Measurements from ENCODE around the gene SLC1A7. TPM values are rescaled to one million over a fixed set of nuclear protein-coding genes. Genes with fewer than 3 reads are reported as not detected.
A peak's percentile ranks its signal among the peaks of the same experiment; 100 is the strongest.

Gene SLC1A7
- total RNA-seq, 2 donors from 2014 or later = not detected

DNA sequence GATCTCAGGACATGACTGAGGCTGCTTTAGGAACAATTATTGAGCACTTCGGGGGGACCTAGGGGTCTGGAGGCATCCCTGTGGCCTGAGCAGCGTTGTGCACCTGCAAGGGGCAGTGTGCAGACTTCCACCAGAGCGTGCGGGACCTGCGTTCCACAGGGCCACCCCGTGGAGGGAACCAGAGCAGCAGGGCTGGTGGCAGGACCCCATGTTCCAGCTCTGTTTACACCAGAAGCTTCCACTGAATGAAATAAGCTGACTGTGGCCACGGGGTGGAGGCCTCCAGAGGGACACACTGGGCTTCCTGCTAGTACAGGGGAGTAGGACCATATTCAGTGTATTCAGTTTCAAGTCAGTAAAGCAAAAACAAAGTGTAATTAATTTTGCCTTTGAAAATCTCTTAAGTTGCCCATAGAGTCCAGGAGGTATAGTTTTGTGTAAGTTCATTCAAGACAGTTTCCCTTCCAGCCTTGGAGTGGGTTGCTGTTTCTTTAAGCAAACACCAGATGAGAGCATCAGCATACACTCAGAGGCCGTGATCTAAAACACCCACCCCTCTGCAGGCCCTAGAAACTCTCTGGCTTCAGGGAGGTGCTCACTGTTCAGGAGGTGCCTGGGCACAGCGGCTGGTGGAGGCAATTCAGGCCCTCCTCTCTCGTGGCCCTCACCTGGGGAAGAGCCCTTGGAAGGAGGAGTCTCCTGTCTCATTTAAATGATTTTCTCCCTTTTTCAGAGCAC lies 16.6 kb downstream of the SLC1A7 start:
- peaks cover 7% of the 10 kb centered on the region for H3K4me1 Mint-ChIP-seq (ENCODE audit: low read depth)
- no peaks in the 10 kb centered on the region for H3K36me3 Mint-ChIP-seq (ENCODE audit: insufficient read depth in 2 of 2)
- no peak overlapping the region for H3K27ac Mint-ChIP-seq
- H3K4me3 Mint-ChIP-seq = no peak overlapping the region
- DNase-seq (no peak), ATAC-seq (replicated peaks in 1 of 2) (no peak)
- no peaks in the 10 kb centered on the region for H3K9me3 Mint-ChIP-seq
- H3K27me3 Mint-ChIP-seq (ENCODE audit: low read depth) = peaks cover 6% of the 10 kb centered on the region

- Mint-ChIP-seq H3K4me1 (ENCODE audit: low read depth) (peaks cover 7% of the 10 kb centered on the region), H3K36me3 (ENCODE audit: insufficient read depth in 2 of 2) (no peaks in the 10 kb centered on the region), H3K27me3 (ENCODE audit: low read depth) (peaks cover 7% of the 10 kb centered on the region), H3K9me3 (no peaks in the 10 kb centered on the region), H3K4me3 (no peak overlapping the region), H3K27ac (no peak overlapping the region)
- DNase-seq = no peak
- ATAC-seq (replicated peaks in 1 of 2) = no peak
These were observed 17.3 kb downstream of the SLC1A7 start for GRCh38 chr1:53125122-53125521.

- Mint-ChIP-seq H3K27me3 (ENCODE audit: low read depth) (peaks cover 7% of the 10 kb centered on the region), H3K36me3 (ENCODE audit: insufficient read depth in 2 of 2) (no peaks in the 10 kb centered on the region), H3K27ac (no peak overlapping the region), H3K4me1 (ENCODE audit: low read depth) (peaks cover 7% of the 10 kb centered on the region), H3K4me3 (no peak overlapping the region), H3K9me3 (no peaks in the 10 kb centered on the region)
- ATAC-seq (replicated peaks in 1 of 2) = no peak
- no peak for DNase-seq
These were observed 18.8 kb downstream of the SLC1A7 start for GRCh38 chr1:53123453-53124140.

DNA sequence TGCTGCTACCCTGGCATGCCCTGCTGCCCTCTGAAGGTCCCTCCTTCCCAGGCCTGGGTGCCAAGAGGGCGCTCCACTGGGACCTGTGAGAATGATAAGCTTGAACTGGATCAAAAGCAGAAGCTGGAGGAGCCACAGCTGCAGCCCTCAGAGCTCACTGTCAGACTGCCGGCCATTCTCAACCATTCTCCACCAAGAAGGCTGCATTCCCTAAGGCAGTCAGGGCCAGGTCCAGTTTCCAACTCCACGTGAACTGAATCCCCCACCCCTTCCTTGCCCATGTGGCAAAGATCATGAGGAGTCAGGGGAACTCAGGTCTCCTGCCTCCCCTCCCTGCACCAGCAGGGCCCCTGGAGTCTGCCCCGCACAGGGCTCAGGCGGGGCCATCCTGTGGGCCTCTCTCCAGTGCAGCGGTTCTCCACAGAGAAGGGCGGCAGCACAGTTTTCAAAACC lies 19.5 kb downstream of the SLC1A7 start:
- ATAC-seq (replicated peaks in 1 of 2) (no peak), DNase-seq (no peak)
- Mint-ChIP-seq H3K36me3 (ENCODE audit: insufficient read depth in 2 of 2) (no peaks in the 10 kb centered on the region), H3K27me3 (ENCODE audit: low read depth) (peaks cover 7% of the 10 kb centered on the region), H3K4me1 (ENCODE audit: low read depth) (peaks cover 7% of the 10 kb centered on the region), H3K27ac (no peak overlapping the region), H3K4me3 (no peak overlapping the region), H3K9me3 (no peaks in the 10 kb centered on the region)

DNA sequence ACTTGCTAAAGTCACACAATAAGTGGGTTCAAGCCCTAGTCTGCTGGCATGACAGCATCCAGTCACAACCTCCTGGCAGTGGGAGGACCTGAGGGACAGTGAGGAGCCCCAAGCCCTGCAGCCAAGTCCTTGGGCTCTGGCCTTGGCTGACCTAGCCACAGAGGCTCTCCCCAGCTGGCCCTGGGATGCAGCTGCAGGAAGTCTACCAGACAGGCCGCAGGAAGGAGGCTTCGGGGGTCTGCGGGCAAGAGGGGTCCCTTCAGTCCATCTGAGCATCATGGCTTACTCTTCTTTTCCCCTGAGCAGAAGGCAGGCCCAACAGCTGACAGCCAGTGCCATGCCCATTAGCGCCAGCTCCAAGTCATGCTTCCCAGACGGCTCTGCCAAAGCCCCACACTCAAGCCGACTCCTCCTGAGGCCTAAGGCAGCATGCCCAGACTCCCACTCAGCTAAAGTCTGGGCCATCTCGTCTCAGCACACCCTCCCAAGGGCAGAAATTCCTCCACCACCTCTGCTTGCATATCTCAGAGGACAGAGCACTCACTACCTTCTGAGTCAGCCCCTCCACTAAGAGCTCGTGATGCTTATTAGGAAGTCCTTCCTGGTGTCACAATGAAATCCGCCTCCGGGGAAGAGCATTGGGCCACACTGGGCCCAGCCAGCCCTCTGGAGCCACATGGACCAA lies 20.1 kb downstream of the SLC1A7 start:
- Mint-ChIP-seq H3K27me3 (ENCODE audit: low read depth) (peaks cover 7% of the 10 kb centered on the region), H3K27ac (no peak overlapping the region), H3K9me3 (no peaks in the 10 kb centered on the region), H3K4me3 (no peak overlapping the region), H3K36me3 (ENCODE audit: insufficient read depth in 2 of 2) (no peaks in the 10 kb centered on the region), H3K4me1 (ENCODE audit: low read depth) (peaks cover 7% of the 10 kb centered on the region)
- DNase-seq (no peak), ATAC-seq (replicated peaks in 1 of 2) (no peak)

GRCh38 chr1:53121319-53122172 lies 20.9 kb downstream of the SLC1A7 start:
- DNase-seq (peak; percentile 39 to 59), ATAC-seq (replicated peaks in 1 of 2) (peak; percentile 83 to 92)
- no peaks in the 10 kb centered on the region for H3K9me3 Mint-ChIP-seq
- H3K36me3 Mint-ChIP-seq (ENCODE audit: insufficient read depth in 2 of 2) = no peaks in the 10 kb centered on the region
- H3K27me3 Mint-ChIP-seq (ENCODE audit: low read depth) = peaks cover 7% of the 10 kb centered on the region
- no peak overlapping the region for H3K27ac Mint-ChIP-seq
- peaks cover 7% of the 10 kb centered on the region for H3K4me1 Mint-ChIP-seq (ENCODE audit: low read depth)
- no peak overlapping the region for H3K4me3 Mint-ChIP-seq

DNA sequence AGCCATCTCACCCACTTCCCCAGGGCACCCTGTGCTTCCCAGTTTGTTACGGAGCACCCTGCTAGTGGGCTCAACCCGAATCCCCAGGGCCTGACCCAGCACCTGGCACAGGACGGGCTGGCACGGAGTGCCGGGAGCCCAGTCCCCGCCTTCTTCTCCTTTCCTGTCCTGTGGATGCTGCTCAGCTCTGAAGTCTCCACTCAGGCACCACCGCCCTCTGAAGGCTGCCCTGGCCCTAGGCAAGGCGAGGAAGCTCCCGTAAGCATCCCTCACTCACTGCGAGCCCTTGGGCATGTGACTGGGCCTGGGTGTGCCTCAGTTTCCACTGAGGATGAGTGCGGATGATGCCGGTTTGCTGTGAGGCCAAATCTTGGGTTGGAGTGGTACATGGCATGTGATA lies 21.8 kb downstream of the SLC1A7 start:
- ATAC-seq (replicated peaks in 1 of 2) (no peak), DNase-seq (no peak)
- no peak overlapping the region for H3K4me3 Mint-ChIP-seq
- H3K27me3 Mint-ChIP-seq (ENCODE audit: low read depth) = peaks cover 7% of the 10 kb centered on the region
- no peaks in the 10 kb centered on the region for H3K36me3 Mint-ChIP-seq (ENCODE audit: insufficient read depth in 2 of 2)
- no peak overlapping the region for H3K27ac Mint-ChIP-seq
- H3K4me1 Mint-ChIP-seq (ENCODE audit: low read depth) = peaks cover 7% of the 10 kb centered on the region
- no peaks in the 10 kb centered on the region for H3K9me3 Mint-ChIP-seq

GRCh38 chr1:53117836-53118235 lies 24.6 kb downstream of the SLC1A7 start:
- H3K4me3 Mint-ChIP-seq = no peak overlapping the region
- no peaks in the 10 kb centered on the region for H3K36me3 Mint-ChIP-seq (ENCODE audit: insufficient read depth in 2 of 2)
- no peak for ATAC-seq (replicated peaks in 1 of 2)
- H3K27me3 Mint-ChIP-seq (ENCODE audit: low read depth) = peaks cover 7% of the 10 kb centered on the region
- H3K9me3 Mint-ChIP-seq = no peaks in the 10 kb centered on the region
- peaks cover 7% of the 10 kb centered on the region for H3K4me1 Mint-ChIP-seq (ENCODE audit: low read depth)
- H3K27ac Mint-ChIP-seq = no peak overlapping the region
- no peak for DNase-seq

DNA sequence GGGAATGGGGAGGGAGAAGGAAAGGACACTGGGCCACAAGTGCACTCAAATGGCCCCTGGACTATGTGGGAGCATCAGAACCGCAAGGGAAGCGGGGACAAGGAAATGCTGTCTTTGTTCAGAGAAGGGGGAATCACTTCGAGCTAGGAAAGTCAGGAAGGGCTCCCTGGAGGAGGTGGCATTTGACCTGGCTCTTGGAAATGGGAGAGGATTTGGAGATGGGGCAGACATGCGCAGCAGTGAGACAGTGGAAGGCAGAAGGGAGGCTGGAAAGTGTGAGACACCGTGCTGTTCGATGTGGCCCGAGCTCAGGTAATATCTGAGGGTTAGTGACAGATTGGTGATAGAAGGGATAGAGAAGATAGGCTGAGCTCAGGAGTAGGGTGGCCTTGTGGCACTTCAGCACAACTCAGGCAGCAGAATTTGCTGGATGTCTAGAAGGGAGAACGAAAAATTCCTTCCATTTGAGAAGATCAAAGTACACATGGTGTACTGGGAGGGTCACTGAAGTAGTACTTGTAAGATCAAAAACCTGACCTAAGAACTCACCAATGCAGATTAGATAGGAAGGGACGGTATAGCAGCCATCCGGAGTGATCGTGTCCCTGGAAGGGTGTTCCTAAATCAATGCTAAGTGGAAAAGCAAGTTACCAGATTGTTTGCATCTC lies 25.4 kb downstream of the SLC1A7 start:
- DNase-seq = no peak
- Mint-ChIP-seq H3K4me1 (ENCODE audit: low read depth) (peaks cover 7% of the 10 kb centered on the region), H3K4me3 (no peak overlapping the region), H3K27ac (no peak overlapping the region), H3K36me3 (ENCODE audit: insufficient read depth in 2 of 2) (no peaks in the 10 kb centered on the region), H3K27me3 (ENCODE audit: low read depth) (peaks cover 12% of the 10 kb centered on the region), H3K9me3 (peaks cover 0 to 3% of the 10 kb centered on the region in 2 donors)
- ATAC-seq (replicated peaks in 1 of 2) = no peak

DNA sequence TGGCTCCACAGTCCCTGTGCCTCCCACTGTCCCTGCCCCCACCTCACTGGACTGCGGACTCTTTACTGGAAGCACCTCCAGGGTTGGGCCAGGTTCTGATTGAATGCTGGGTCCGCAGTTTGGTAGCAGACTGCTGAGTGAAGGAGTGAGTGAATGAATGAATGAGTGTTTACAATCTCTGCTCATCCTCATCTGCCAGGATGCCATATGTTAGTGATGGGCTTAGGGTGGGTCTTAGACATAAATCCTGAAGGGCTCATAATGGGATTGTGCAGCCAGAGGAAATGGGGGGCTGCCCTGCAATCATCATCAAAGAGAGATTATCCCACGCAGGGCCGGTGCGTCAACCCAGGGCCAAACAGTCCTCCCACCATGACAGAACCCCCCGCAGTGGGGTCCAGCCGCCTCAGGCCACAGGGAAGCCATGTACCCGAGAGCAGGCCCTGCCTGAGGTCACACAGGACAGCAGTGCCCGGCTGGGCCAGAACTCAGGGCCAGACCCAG lies 26.1 kb downstream of the SLC1A7 start:
- ATAC-seq (replicated peaks in 1 of 2) = no peak
- H3K9me3 Mint-ChIP-seq = peaks cover 0 to 4% of the 10 kb centered on the region in 2 donors
- peaks cover 9% of the 10 kb centered on the region for H3K4me1 Mint-ChIP-seq (ENCODE audit: low read depth)
- H3K4me3 Mint-ChIP-seq = no peak overlapping the region
- H3K36me3 Mint-ChIP-seq (ENCODE audit: insufficient read depth in 2 of 2) = no peaks in the 10 kb centered on the region
- no peak for DNase-seq
- no peak overlapping the region for H3K27ac Mint-ChIP-seq
- peaks cover 19% of the 10 kb centered on the region for H3K27me3 Mint-ChIP-seq (ENCODE audit: low read depth)

GRCh38 chr1:53115403-53116306 lies 26.8 kb downstream of the SLC1A7 start:
- Mint-ChIP-seq H3K4me3 (no peak overlapping the region), H3K4me1 (ENCODE audit: low read depth) (peaks cover 11% of the 10 kb centered on the region), H3K36me3 (ENCODE audit: insufficient read depth in 2 of 2) (no peaks in the 10 kb centered on the region), H3K27ac (no peak overlapping the region), H3K9me3 (peaks cover 0 to 4% of the 10 kb centered on the region in 2 donors), H3K27me3 (ENCODE audit: low read depth) (peaks cover 16% of the 10 kb centered on the region)
- DNase-seq (no peak), ATAC-seq (replicated peaks in 1 of 2) (no peak)

Data from activated T-cell treated with anti-CD3 and anti-CD28 coated beads, Interleukin-2, amount 50 U/mL, for 72 hours (primary cell).